Stimulated activated CD8-positive, alpha-beta memory T cell treated with anti-CD3 and anti-CD28 coated beads, Interleukin-4, amount 100 ng/mL, for 48 hours (primary cell): ENCODE results near the gene CADPS.

Source experiments
- DNase-seq: peaks from one replicate; pipeline ENCODE4 v3.0.0-alpha.2; 2020

Gene CADPS

DNA sequence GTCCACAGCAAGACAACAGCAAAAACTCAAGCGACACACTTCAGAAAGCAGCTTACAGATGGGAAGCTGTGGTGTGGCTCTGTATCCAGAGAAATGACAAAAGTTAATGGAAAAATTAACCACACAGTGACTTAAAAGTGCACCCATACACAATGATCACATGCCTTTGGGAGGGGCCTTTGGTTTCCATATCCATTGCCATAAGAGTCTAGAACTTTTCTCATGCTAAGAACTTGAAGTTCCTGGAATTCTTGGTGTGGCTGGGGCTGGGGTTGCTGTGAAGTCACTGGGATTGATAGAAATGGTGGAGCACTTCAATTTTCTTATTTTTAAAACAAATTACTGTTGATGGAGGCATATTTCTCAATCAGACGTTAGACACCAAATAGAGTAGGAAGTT lies 393.3 kb downstream of the CADPS start:
- no peak for DNase-seq

GRCh38 chr3:62480056-62480455 lies 395.2 kb downstream of the CADPS start:
- DNase-seq: no peak

DNA sequence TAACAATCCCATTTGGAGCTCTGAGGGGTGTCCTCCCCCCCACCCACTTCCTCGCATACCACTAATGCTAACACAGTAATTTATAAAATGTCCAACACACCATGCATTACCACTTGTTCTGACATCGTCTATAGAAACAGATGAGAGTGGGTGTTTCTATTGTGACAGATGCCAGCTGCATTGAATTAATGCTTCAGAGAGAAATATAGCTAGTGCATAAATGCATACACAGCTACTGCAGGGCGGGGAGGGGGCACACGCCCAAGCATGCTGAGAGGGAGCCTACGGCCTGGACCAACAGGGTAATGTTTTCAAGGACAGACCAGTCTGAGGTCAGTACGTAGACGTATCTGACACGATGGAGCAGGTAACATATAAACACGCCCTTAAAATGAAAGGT lies 395.9 kb downstream of the CADPS start:
- DNase-seq: no peak

- DNase-seq: no peak
Measured at GRCh38 chr3:62475306-62475705, 399.9 kb downstream of the CADPS start.

DNA sequence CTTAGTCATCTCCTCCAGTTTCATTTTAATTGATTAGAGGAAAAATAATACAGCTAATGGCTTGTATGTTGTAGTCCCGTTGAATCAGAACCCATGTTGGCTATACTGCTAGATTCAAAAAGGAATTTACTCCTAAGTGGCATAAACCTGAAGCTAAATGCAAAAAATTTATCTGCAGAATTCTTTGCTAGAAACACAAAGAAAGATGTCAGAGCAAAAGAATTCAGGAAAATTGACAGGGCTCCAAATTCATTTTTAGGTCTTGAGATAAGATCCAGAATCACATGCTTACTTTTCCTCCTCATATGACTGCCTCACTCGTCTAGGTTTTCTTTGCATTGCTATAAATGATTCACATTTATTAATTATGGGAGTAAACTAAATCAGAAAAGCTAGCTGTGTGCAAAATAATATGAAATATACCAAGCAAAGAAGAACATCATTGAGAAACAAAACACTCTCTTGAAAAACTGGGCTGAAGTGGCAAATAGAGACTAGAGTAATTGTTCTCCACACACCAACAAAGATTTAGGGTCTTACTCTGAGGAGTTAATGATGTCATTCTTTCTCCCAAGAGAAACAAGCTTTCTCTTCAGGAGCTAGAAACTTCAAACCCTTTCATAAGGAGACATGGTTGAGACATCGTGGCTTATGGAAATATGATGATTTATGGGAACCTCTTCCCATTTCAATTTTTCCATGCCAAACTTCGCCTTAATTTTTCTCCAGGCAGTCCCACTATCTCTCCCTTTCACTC lies 407.1 kb downstream of the CADPS start:
- no peak for DNase-seq

DNA sequence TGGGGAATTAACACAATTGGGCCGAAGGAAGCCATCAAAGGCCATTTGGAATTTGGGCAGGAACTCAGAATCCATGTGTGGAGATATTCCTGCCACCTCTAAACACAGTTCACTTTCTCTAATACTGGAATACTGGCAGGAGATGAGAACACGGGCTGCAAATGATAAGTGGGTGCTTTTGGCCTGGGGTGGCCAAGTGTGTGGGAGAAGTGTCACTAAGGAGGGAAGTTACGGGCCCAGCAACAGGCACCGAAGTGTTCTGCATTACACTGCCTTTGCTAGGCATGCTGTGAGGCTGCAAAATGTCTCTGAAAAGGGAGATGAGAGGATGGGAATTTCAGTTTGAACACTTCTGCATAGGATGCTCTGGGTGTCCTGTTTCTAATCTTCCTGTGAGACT lies 412.4 kb downstream of the CADPS start:
- no peak for DNase-seq

DNA sequence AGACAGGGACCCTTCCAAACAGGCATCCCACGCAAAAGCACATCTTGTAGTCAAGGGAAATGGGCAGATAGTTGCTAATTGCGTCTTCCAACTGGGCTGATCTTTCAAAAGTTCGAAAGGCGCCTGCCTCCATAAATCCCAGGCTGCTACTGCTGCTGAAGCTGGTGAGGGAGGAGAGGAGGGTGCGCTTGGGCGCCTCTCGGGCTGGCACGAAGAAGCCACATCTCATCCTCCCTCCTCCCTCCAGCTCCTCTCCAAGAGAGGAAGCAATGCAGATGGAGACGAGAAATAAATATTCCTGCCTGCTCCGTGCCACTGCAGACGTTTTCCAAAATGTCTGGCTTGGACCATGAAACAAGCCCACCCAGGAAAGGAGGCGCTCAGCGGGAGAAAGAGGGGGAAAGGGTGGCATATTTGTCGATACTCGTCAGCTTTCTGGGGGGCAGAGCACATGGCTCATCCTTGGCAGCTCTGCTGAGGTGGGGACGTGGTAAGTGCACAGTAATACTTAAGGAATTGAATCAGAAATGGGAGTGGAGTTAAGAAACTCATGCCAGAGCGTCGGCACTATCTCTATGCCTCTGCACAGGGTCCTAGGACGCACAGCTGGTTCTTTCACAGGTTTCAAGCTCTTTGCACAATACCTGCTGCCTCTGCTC lies 413.0 kb downstream of the CADPS start:
- DNase-seq: no peak

DNA sequence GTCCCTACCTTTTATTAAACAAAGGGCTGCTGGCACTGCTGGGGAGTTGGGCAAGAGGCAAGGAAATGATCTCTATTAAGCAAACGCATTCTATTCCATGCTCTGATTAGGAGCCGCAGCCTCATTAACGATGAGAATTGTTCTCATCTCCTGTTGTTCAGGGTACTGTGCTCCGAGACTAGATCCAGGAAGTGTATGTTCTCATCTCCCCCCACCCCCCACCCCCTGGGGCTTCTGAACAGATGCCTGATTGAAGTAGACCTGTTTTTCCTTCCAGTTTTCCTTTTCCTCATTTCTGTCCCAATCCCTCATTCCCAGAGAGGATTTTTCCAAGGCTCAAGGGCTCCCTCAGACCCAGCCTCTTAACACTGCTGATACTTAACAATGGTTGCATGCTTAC lies 420.3 kb downstream of the CADPS start:
- DNase-seq: no peak

DNA sequence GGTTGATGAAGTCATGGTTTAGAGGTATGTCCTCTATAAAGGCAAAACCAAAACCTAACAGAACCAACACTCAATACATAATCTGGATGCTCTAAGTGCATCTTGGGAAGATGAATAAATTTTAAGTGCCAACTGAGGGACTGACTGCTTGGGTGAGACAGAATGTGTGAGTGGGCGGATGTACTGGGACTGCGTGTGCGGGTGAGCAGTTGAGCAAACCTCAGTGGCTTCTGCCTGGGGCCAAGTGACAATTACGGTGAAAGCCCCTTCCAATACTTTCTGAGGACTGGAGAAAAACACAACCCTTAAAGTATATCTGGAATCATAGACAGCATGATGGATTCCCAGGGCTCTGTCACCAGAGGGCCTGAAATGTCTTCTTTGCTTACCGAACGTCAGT lies 421.8 kb downstream of the CADPS start:
- DNase-seq: no peak

DNA sequence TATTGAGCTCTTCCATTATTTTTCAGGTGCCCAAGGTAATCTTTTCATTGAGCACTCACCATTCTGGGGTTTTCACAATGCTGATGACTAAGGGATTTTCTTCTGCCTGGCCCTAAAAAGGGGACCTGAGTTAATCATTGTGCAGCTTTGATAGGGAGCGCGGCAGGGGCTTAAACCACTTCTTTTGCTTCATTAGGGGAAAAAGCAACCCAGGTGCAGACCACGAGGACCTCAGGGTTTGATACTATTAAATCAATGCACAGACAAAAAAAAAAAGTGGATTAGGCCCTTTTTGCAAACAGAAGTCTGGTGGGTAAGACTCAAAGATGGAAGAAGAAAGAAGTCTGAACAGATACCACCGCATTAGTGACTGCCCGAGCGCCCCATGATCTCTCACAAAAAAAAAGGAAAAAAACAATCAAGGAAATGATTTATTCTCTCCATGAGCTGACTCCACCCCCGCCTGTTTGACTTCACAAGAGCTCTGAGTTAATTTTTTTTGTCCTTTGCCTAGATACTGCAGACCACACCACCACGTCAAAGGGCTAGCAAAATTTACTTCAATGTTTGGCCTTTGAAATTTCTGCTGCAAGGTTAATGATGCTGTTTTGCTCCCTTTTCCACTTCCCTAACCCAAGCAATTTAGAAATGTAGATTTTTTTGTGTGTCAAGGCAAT lies 423.9 kb downstream of the CADPS start:
- no peak for DNase-seq

DNA sequence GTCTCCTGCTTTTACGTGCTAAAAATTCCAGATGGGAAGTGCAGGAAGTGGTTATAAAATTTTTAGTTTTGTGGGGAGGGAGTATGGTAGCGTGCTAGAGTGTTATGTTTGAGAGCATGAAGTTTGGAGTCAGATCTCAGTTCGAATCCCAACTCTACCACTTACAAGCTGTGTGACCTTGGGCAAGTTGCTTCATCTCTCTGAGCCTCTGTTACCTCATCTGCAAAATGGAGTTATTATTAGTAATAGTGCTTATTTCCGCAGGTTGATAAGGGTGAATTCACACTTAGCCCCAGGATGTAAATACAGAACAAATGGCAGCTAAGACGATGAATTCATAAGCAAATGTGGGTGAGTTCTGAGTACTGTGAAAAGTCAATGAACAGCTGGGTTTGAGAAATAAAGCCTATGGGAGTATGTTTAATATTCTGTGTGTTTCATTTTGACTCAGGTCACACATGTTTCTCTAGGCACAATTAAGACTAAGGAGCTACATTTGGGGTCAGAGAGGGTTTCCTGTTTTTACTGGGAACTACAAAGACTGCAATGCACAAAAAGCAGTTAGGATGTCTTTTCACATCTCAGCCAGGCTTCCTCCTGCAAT lies 428.8 kb downstream of the CADPS start:
- no peak for DNase-seq

DNA sequence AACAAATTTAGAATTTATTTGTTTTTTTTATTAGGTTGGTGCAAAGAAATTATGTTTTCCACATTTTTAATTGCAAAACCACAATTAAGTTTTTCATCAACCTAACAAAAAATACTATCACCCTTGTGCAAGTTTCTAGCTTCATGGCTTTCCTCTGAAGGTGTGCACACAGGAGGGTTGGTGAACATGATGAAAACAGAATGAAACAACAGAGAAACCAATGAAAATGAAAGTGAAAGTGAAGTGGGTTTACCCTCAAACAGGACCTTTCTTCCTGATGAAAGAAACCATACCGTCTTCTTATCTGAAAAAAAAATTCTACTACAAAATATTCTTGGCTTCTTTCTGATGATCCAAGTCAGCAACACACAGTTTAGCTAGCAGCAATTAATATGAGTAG lies 429.9 kb downstream of the CADPS start:
- DNase-seq: no peak

- DNase-seq: no peak
Measured at GRCh38 chr3:62439978-62440377, 435.2 kb downstream of the CADPS start.

GRCh38 chr3:62439176-62439813 lies 435.9 kb downstream of the CADPS start:
- no peak for DNase-seq

DNA sequence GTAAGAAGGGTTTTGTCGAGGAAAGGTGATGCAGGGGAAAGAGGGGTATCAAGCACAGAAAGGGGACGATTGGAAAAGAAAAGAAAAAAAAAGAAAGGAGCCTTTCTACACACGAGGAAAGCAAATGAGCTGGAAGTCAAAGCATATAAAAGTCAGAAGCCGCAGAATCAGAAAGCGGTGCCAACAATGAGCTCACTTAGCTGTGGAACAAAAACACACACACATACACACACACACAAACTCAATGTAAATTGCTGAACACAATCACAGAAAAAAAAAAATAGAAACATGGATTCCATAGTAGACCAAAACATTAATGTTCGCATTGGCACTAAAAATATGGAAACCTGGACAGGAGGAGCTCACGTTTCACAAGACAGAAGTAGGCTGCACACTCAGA lies 438.4 kb downstream of the CADPS start:
- no peak for DNase-seq

- no peak for DNase-seq
Measured at GRCh38 chr3:62433396-62433795, 441.8 kb downstream of the CADPS start.

DNA sequence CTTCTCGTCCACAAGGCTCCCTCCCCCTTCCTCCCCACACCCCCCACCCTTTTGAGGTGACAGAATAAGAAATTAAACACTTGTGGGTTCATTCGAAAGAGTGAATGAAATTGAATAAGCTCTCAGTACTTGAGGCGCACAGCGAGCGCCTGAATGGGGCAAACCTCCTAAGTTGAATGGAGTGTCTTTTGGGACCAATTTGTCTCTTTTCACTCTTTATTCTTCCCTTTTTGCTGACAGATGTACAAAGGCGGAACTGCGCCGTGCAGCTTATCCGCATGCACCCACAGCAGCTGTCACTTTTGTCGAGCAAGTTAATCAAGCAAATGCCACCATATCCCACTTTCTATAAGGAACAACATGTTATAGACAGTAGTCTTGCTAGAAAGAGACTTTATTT lies 454.0 kb downstream of the CADPS start:
- DNase-seq: no peak

- no peak for DNase-seq
Measured at GRCh38 chr3:62416144-62416543, 459.1 kb downstream of the CADPS start.

- DNase-seq: no peak
Measured at GRCh38 chr3:62415312-62415801, 459.9 kb downstream of the CADPS start.

DNA sequence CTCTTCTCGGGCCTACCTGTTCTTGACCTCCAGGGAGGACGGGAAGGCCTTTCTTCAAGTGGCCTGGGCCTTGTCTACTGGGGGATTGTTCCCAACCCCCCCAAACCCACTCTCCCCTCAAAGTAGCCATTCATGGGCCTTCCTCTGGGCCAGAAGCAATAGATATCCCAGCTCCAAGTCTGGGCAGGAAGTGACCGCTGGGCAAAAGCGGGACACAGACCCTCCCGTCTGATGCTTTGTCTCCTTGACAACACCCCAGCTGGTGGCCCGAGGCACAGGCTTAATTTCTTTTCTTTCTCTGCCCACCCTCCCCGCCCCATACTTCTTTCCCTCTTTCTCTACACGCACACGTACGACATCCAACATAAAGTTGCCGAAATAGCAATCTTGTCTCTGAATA lies 460.4 kb downstream of the CADPS start:
- DNase-seq: no peak

- DNase-seq: no peak
Measured at GRCh38 chr3:62413687-62414086, 461.5 kb downstream of the CADPS start.

GRCh38 chr3:62406945-62407344 lies 468.3 kb downstream of the CADPS start:
- DNase-seq: no peak

DNA sequence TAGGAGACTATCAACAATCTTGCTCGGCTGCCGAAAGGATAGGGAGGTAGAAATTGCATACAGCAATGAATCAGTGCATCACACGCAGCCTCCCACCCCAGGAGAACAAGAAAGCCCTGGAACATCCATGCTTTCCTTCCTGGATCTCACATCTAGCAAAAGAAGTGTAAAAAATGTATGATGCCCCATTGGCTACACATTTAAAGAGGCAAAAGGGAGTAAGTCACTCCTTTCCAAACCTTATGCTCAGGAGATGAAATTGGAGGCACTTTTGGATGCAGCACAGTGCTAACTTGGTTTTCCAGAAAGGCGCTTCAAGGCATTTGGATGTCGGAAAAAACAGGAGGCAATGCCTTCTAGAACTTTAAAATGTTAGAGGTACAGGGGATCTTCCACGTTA lies 469.6 kb downstream of the CADPS start:
- DNase-seq: no peak
